Measurements from ENCODE around the gene CST6. TPM values are rescaled to one million over a fixed set of nuclear protein-coding genes. Genes with fewer than 3 reads are reported as not detected.

CST6 gene, protein sequence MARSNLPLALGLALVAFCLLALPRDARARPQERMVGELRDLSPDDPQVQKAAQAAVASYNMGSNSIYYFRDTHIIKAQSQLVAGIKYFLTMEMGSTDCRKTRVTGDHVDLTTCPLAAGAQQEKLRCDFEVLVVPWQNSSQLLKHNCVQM
- total RNA-seq (not detected), polyA plus RNA-seq (1 to 10 TPM in 1 of 3 donors, under 1 TPM in 2; 0.76 to 1.4 (median 0.93) TPM)
- long read RNA-seq, donor 1, result 0 reads
- long read RNA-seq, donor 2, result 0 reads

DNA sequence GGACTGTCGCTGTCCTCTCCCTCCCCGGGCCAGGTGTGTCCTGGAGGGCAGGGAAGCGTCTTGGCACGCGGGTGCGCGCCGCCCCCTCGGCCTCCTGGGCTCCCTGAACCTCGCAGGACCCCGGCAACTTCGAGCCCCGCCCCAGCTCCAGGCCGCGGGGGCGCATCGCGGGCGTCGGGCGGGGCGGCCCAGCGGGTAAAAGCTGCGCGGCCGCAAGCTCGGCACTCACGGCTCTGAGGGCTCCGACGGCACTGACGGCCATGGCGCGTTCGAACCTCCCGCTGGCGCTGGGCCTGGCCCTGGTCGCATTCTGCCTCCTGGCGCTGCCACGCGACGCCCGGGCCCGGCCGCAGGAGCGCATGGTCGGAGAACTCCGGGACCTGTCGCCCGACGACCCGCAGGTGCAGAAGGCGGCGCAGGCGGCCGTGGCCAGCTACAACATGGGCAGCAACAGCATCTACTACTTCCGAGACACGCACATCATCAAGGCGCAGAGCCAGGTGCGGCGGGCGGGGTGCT, at the start of gene CST6:
Gene CST6, plus strand, starts transcription at position 224 of the 519 bp plus-strand sequence. Its CDS starts 37 bp downstream, at position 261.
- intact Hi-C loops (cut with DNase I; ENCODE audit: low total_unique reads), result no loop called here
- no peaks in the 10 kb centered on the region for H3K9me3 ChIP-seq
- 9 to 25% (median 12%) methylated on average over 29 to 61 of the region's 61 CpGs for WGBS, 5 donors
- H3K4me3 ChIP-seq, result peak within 1 kb of the TSS in 2 of 8 donors; percentile 19 to 51
- no peak for DNase-seq
- H3K27me3 ChIP-seq (replicated peaks in 1 of 7), result peaks cover 6 to 38% (median 19%) of the 10 kb centered on the region in 7 donors
- TF ChIP-seq POLR2A (IDR thresholded peaks at IDR 0.05), result no peak
- no peak for TF ChIP-seq POLR2AphosphoS5 (IDR thresholded peaks at IDR 0.05)
- TF ChIP-seq, protein P1, sequence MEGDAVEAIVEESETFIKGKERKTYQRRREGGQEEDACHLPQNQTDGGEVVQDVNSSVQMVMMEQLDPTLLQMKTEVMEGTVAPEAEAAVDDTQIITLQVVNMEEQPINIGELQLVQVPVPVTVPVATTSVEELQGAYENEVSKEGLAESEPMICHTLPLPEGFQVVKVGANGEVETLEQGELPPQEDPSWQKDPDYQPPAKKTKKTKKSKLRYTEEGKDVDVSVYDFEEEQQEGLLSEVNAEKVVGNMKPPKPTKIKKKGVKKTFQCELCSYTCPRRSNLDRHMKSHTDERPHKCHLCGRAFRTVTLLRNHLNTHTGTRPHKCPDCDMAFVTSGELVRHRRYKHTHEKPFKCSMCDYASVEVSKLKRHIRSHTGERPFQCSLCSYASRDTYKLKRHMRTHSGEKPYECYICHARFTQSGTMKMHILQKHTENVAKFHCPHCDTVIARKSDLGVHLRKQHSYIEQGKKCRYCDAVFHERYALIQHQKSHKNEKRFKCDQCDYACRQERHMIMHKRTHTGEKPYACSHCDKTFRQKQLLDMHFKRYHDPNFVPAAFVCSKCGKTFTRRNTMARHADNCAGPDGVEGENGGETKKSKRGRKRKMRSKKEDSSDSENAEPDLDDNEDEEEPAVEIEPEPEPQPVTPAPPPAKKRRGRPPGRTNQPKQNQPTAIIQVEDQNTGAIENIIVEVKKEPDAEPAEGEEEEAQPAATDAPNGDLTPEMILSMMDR (IDR thresholded peaks at IDR 0.05 in 8 of 11, conservative IDR thresholded peaks at IDR 0.05 in 3 of 11), result no peak
- H3K36me3 ChIP-seq, result no peaks in the 10 kb centered on the region
- H3K27ac ChIP-seq, result no peak within 1 kb of the TSS
- peaks cover 3 to 27% (median 9%) of the 10 kb centered on the region in 6 donors for H3K4me1 ChIP-seq

DNA sequence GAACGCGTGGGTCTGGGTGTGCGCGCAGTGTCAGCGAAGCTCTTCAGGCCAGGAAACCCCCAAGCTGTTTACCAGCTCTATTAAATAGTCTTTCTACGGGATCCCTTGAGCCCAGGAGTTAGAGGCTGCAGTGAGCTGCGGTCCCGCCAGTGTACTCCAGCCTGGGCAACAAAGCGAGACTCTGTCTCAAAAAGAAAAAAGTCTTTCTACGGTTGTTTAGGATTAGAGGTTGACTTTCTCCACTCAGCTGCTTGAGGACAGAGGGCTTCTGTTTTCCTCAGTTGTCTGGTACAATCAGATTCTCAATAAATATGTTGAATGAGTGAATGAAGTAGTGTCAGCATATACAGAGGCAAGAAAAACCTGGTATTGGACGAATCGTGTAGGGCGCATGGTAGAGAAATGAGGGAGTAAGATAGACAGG, 49.7 kb upstream of the CST6 start:
- H3K27ac ChIP-seq, result peak overlapping the region; percentile 64 to 97 (median 94)
- intact Hi-C loops (cut with DNase I; ENCODE audit: low total_unique reads), result no loop called here
- no peak for DNase-seq
- peaks cover 7 to 41% (median 35%) of the 10 kb centered on the region in 6 donors for H3K36me3 ChIP-seq
- peak overlapping the region; percentile 79 to 100 (median 98) for H3K4me3 ChIP-seq
- H3K9me3 ChIP-seq, result no peaks in the 10 kb centered on the region
- 6 to 8% (median 7%) methylated on average over 8 to 13 of the region's 13 CpGs for WGBS, 5 donors
- TF ChIP-seq, protein P1 (IDR thresholded peaks at IDR 0.05 in 8 of 11, conservative IDR thresholded peaks at IDR 0.05 in 3 of 11), result no peak
- TF ChIP-seq POLR2A (IDR thresholded peaks at IDR 0.05), result no peak
- no peak for TF ChIP-seq POLR2AphosphoS5 (IDR thresholded peaks at IDR 0.05)
- no peaks in the 10 kb centered on the region for H3K27me3 ChIP-seq (replicated peaks in 1 of 7)
- peaks cover 19 to 50% (median 42%) of the 10 kb centered on the region in 6 donors for H3K4me1 ChIP-seq

DNA sequence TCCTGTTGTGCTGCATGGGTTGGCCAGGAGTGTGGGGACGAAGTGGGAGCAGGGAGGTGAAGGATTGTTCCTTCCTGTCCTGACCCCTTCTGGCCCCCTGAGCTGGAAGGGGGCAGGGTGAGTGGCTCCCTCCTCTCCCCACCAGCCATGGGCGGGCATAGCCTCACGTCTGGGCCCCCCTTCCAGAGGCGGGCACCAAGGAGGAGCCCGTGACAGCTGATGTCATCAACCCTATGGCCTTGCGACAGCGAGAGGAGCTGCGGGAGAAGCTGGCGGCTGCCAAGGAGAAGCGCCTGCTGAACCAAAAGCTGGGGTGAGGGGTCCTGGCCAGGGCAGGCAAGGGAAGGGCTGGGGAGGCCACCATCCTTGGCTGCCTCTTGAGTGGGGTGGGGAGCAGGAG, 46.9 kb upstream of the CST6 start:
- DNase-seq, result no peak
- TF ChIP-seq, protein P1 (IDR thresholded peaks at IDR 0.05 in 8 of 11, conservative IDR thresholded peaks at IDR 0.05 in 3 of 11), result no peak
- TF ChIP-seq POLR2A (IDR thresholded peaks at IDR 0.05) (no peak), POLR2AphosphoS5 (IDR thresholded peaks at IDR 0.05) (no peak)
- Histone ChIP-seq H3K9me3 (no peaks in the 10 kb centered on the region), H3K36me3 (peaks cover 7 to 68% (median 63%) of the 10 kb centered on the region in 6 donors), H3K4me3 (no peak overlapping the region), H3K4me1 (peaks cover 19 to 66% (median 48%) of the 10 kb centered on the region in 6 donors), H3K27ac (no peak overlapping the region), H3K27me3 (replicated peaks in 1 of 7) (no peaks in the 10 kb centered on the region)
- WGBS, 5 donors, result 74 to 92% (median 81%) methylated on average over 10 of the region's 10 CpGs
- intact Hi-C loops (cut with DNase I; ENCODE audit: low total_unique reads), result no loop called here

All from spleen (tissue), 13 donors.